ENCODE measurements around the gene FBLN7. TPM values are rescaled to one million over a fixed set of nuclear protein-coding genes. Genes with fewer than 3 reads are reported as not detected.

The FBLN7 gene
- polyA plus RNA-seq, 5 donors, result 10.5 to 15.2 (median 11.8) TPM

DNA sequence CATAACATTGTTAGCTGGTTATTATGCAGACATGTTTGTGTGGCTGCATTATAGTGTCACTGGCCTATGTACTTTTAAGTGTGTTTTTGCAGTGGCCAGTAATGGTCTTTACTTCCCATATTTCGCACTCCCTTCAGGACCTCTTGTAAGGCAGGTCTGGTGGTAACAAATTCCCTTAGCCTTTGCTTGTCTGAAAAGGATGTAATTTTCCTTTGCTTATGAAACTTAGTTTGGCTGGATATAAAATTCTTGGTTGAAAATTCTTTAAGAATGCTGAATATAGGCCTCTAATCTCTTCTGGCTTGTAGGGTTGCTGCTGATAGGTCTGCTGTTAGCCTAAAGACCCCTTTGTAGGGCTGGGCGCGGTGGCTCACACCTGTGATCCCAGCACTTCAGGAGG, 82.0 kb downstream of the FBLN7 start:
- DNase-seq, result no peak

DNA sequence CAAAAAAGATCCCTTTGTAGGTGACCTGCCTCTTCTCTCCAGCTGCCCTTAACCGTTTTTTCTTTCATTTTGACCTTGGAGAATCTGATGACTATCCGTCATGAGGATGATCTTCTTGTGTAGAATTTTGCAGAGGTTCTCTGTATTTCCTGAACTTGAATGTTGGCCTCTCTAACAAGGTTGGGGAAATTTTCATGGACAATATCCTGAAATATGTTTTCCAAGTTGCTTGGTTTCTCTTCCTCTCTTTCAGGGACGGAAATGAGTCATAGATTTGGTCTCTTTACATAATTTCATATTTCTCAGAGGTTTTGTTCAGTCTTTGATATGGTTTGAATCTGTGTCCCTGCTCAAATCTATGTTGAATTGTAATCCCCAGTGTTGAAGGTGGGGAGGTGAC, 82.6 kb downstream of the FBLN7 start:
- DNase-seq, result no peak

DNA sequence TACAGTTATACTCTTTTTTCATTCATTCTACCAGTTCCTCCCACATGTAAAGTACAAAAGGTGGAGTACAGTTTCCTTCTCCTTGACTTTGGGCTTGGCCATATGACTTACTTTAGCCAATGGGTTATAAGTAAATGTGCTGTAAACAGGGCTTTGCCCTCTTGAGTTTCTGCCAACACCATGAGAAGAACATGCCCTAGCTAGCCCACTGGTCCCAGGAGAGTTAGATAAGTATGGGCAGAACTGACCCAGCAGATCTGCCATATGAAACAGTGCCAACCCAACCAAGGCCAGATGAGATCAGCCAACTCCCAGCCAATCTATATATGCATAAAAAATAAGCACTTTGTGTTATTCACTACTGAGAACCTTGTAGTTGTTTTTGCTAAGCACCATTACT, 91.2 kb downstream of the FBLN7 start:
- no peak for DNase-seq

DNA sequence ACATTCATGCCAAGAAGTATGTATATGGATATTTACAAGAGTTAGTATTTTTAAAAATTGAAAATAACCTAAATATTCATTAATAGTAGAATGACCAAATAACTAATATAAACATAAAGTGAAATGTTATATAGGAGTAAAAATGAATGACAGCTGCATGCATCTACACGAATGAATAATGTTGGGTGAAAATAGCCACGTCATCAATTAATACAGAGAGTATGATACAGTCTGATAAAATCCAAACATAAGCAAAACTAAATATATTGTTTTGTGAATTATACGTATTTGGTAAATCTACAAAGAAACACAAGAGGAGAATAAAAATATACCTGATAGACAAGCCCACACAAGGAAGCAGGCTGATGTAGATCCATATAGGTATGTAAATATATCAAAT, 92.2 kb downstream of the FBLN7 start:
- no peak for DNase-seq

Other genes with a start within 250 kb of the FBLN7 start
- 10 to 100 TPM; 12.7 to 22.2 (median 17.6) TPM for gene MERTK, start 239.8 kb upstream of the FBLN7 start, polyA plus RNA-seq (ENCODE audit: insufficient read depth in 1 of 5, insufficient read length in 5 of 5, low replicate concordance in 1 of 5)
- 10 to 100 TPM; 16.7 to 29.6 (median 25.8) TPM for gene TMEM87B, start 83.1 kb upstream of the FBLN7 start, polyA plus RNA-seq (ENCODE audit: insufficient read depth in 1 of 5, insufficient read length in 5 of 5, low replicate concordance in 1 of 5)
- gene ZC3H8, start 116.7 kb downstream of the FBLN7 start, polyA plus RNA-seq (ENCODE audit: insufficient read depth in 1 of 5, insufficient read length in 5 of 5, low replicate concordance in 1 of 5), result 10 to 100 TPM; 18.6 to 28.6 (median 25.8) TPM
- 10 to 100 TPM in 2 of 5 donors, 1 to 10 TPM in 3; 4.9 to 11.4 (median 9.4) TPM for gene ZC3H6, start 137.2 kb downstream of the FBLN7 start, polyA plus RNA-seq (ENCODE audit: insufficient read depth in 1 of 5, insufficient read length in 5 of 5, low replicate concordance in 1 of 5)